Hindlimb muscle (tissue), 1 donor: Measurements from ENCODE around the gene ZNF622. TPM values are rescaled to one million over a fixed set of nuclear protein-coding genes. Genes with fewer than 3 reads are reported as not detected.

Experiments used
- DNase-seq: peaks from one replicate; pipeline ENCODE4 v3.0.0-alpha.2; 2013
- polyA plus RNA-seq: library from polyadenylated mRNA; unstranded; fragments of 120-200 nt; gene quantifications from one replicate; pipeline ENCODE4 v1.2.1, GENCODE V29; 2013; ENCODE audit not compliant: insufficient read length

The ZNF622 gene
- polyA plus RNA-seq, 1 donor, result 20.7 TPM

DNA sequence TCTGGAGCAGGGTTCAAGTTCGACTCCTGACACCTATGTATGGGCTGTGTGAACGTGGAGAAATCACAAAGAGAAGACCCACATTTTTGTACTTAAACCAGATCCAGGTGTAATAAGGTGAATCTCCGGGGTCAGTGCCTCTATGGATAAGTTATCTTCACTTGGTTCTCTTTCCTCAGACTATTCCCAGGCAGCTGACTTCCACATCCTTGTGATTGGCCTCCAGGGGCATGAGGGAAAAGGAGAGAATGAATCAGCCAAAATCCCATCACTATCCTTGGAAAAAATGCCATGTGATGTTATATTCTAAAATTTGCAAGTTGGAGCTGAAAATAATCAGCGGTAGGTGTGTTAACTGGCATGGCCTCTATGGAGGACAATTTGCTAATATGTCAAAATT, 37.2 kb downstream of the ZNF622 start:
- no peak for DNase-seq

DNA sequence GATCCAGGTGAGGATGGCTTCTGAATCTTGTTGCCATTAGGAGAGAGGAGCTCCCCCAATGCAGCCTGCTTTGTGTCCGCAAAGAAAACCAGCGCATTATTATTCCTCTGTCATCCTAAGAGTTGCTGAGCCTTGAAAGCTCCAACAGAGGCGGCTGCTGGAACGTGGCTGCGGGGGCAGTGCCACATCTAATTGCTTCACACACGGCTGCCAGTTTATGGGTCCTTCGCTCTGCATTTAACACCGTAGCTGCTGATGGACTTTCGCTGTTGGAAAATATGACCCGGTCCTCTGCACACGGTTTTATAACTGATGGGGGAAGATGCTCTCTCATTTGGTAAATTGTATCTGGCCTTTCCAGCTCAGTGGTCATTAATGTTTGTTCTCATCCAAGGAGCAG, 38.0 kb downstream of the ZNF622 start:
- no peak for DNase-seq

DNA sequence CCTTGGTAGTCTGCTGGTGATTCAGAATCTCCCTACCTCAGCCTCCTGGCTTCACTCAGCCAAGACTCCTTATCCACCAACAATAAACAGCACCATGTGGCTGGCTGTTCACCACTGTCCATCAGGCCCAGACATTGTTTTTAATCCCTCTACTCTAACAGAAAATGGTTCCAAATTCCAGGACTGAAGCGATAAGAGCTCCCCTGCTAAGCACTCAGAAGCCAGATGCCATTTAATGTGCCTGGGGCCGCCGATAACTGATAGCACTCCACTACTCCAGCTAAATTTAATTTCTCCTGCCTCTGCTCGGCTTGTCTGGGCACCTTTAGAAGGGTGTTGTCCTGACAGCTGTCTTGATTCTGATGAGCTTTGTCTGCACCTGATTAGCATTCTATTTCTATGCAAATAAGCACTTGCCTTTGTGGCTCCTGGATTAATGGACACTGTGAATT, 47.1 kb downstream of the ZNF622 start:
- no peak for DNase-seq

DNA sequence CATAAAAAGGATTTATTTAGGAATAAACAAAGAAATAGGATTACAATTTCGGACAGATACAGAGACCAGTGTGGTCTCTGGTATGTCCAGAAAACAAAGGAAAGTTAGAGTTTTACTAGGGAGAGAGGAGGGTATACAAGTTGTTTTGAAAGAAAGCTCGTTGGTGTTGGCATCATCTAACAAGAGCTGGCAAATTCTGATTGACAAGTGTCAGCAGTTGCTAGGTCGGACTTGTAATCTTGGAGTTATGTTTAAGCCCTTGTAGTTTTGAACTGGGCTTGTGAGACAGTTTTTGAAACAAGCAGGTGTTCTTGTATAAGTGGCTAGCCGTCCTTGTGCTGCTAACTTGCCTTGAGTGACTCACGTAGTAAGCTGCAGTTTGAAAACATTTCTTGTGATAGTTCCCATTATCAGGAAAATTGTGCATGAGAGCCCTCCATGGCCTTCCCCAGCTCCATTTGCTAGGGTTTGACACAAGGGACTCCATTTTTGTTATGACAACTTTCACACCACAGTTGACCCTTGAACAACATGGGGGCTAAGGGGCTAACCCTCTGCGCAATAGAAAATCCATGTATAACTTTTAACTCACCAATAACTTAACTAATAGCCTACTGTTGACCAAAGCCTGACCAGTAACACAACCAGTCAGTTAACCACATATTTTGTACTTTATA, 48.1 kb downstream of the ZNF622 start:
- DNase-seq, result no peak

DNA sequence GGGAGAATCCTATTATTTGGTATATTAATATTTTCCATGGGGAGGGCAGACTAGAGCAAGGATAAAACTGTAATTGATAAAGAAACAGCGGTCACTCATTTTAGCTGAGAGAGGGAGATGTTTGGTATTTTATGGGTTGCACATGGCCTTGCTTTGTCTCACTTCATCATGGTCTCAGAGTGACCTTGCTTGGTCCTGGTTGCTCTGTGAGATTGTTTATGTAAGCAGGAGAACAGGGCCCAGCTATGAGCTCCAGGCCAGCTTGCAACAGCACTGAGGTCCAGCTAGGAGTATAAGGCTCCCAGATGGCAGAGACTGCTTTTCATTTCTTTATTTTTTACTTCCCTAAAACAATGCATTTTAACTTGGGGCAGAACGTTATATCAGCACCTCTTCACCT, 50.7 kb downstream of the ZNF622 start:
- no peak for DNase-seq

DNA sequence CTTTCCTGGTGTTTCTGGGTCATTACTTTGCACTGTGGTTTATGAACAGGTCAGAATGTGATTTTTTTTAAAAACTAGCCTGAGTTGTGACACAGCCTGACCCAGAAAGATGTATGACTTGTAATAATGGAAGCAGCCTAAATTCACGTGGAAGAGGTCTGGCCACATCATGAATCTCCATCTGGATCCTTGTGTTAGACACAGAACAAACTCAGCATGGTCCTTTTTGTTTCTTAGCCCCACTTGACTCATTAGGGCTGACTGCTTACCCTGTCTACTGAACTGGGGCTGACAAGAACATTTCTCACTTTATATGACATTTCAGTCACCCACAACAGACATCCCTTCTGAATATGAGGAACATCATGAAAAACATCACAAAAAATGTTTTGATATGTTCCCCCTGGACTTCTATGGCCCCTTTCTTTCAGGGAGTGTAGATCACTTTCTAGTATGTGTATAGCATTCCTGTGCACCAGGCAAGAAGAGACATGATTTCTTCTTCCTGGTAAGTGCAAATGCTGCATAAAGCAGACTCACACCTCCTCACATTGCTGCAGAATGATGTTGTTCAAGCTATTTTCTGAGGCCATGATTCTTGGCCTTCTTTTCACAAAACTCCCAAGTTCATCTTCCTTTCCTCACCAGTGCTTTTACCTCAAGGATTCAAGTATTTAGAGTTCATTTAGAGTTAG, 52.3 kb downstream of the ZNF622 start:
- DNase-seq, result no peak

DNA sequence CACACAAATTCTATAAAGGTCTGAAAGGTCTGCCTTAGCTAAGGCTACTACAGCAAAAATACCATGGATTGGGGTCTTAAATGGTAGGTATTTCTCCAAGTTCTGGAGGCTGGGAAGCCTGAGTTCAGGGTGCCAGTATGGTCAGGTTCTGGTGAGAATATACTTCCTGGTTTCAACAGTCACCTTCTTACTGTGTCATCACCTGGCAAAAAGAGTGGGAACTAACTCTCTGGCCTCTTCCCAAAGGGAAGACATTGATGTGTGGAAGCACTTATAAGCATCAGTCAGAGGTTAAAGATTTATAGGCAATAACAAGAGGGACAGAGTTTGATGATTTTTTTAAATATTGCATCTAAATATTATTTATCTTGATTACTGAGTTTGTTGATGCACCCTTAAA, 53.0 kb downstream of the ZNF622 start:
- no peak for DNase-seq

DNA sequence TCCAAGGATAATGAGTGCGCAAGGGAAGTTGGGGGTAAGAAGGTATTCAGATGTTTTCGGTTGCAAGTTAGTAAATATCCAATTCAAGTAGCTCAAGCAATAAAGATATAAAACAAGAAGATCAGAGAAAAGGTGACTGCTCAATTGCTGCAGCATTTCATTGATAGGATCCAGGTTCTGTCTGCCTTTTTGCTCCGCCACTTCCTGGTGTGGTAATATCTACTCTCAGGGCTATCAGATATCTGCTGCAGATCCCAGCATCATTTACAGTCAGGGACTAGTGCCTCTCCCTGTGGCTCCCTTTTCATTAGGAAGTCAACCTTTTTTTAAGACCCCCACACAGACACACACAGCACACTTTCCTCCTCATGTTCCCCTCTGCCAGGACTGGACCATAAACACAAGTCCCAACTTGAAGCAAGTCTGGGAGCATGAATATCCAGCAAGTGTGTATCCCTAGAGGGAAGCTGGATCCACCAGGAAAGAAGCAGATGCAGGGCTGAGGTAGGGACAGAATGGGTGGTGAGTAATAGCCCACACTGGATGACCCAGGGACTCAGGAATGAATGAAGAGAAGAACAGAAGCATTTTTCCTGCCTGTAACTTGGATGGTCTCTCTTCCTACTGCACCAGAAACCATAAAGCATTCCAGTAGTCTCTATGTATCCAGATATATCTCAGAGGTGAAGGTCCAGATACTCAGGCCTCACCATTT, 53.7 kb downstream of the ZNF622 start:
- DNase-seq, result no peak

DNA sequence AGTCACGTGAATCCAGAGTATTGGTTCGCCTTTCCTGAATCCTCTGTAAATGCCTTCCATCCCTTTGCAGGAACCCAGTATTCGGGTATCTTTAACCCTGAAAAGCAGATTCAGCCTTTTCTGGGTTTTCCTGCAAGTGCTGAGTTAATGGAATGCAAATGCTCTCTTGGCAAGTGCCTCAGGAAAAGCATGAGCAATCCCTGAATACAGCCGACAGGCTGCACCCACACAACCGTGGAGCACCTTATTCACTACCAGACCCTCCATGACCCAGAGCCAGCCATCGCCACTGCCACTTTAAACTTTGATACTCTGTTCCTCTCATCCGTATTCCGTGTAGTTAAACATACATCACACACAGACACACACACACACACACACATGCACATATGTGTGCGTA, 54.4 kb downstream of the ZNF622 start:
- no peak for DNase-seq

DNA sequence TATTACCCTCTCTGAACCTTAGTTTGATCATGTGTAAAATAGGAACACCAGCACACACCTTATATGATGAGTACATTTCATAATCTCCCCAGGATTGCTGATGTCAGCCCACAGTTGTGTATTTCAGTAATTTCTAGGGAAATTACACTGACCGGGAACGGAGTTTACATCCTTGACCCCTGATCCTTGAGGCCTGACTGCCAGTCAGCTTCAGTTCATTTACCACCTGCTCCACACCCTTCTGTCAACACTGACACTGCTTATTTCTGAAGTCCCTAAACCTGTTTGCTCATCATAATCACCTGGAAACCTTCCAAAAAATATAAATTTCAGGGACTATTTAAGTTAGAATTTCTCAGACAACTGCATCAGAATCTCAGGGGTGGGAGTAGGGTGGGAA, 55.3 kb downstream of the ZNF622 start:
- no peak for DNase-seq

DNA sequence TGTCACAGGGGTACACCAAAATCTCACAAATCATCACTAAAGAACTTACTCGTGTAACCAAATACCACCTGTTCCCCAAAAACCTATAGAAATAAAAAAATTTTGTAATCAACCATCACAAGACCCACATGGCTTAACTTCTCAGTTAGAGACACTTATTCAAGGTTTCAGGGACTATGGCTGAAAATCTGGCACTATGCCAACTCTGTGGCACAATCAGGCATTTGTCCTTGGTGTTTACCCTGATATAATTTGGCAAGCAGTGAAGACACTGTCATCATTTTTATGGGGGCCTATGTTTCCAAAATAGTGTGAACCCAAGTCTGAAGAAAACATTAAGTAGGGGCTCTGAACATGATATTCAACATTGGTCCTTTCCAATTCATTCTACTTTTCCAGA, 59.0 kb downstream of the ZNF622 start:
- DNase-seq, result no peak

DNA sequence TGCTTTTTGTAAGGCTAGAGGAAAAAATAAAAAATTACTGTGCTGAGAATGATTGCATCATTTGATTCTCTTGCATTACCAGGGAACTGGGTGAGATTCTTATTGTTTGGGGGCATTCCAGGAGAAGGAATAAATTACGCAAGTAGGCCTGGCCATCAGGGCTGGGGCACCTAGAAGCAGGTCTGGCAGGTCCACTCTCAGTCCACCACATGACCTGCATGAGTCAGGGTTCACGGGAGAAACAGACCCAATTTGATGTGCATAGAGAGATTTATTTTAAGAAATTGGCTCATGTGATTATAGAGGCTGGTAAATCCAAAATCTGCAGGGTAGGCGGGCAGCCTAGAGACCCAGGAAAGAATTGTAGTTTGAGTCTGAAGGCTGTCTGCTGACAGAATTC, 59.6 kb downstream of the ZNF622 start:
- no peak for DNase-seq

Other genes starting within 250 kb of the ZNF622 start
- gene RETREG1, start 151.2 kb upstream of the ZNF622 start, polyA plus RNA-seq, result 61.0 TPM